GM18858 (cell line): ENCODE measurements around the gene PHYHD1.

Experiments
- ATAC-seq: cut with Tn5 transposase; IDR thresholded peaks from one replicate; pipeline ENCODE4 v1.9.1; 2021; ENCODE audit not compliant: unreplicated experiment

Gene PHYHD1

GRCh38 chr9:128901379-128901778 is 19.4 kb upstream of the PHYHD1 start:
- no peak for ATAC-seq

GRCh38 chr9:128901822-128902221 is 19.0 kb upstream of the PHYHD1 start:
- no peak for ATAC-seq

- ATAC-seq: no peak
Measured at GRCh38 chr9:128902351-128903078, 18.3 kb upstream of the PHYHD1 start.

GRCh38 chr9:128903079-128903461 is 17.7 kb upstream of the PHYHD1 start:
- no peak for ATAC-seq

DNA sequence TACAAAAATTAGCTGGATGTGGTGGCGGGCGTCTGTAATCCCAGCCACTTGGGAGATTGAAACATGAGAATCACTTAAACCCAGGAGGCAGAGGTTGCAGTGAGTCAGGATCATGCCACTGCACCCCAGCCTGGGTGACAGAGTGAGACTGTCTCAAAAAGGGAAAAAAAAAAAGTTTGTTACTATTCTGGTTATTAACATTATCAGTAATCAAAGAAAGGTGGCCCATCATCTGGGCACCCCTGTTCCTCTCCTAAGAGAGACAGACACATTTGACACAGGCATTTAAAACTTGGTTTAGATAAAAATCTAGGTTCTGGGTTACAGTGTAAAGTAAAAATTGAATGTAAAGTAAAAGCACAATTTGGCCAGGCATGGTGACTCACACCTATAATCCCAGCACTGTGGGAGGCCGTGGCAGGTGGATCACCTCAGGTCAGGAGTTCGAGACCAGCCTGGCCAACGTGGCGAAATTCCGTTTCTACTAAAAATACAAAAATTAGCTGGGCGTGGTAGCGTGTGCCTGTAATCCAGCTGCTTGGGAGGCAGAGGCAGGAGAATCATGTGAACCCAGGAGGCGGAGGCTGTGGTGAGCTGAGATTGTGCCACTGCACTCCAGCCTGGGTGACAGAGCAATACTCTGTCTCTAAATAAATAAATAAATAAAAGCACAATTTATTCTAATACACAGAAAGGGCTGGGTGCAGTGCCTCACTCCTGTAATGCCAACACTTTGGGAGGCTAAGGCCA is 16.7 kb upstream of the PHYHD1 start:
- no peak for ATAC-seq

DNA sequence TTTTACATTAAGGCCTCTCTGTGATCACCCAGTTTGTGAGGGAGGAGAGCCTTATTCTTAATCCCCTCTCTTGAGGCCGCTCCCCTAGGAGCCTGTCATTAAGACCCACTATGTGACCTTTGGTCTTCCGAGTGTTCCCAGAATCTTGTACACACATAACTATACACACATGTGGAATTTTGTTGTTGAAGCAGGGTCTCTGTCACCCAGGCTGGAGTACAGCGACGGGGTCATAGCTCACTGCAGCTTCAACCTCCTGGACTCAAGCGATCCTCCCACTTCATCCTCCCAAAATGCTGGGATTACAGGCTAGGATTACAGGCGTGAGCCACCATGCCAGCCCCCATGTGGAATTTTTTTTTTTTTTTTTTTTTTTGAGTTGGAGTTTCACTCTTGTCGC is 14.8 kb upstream of the PHYHD1 start:
- no peak for ATAC-seq

DNA sequence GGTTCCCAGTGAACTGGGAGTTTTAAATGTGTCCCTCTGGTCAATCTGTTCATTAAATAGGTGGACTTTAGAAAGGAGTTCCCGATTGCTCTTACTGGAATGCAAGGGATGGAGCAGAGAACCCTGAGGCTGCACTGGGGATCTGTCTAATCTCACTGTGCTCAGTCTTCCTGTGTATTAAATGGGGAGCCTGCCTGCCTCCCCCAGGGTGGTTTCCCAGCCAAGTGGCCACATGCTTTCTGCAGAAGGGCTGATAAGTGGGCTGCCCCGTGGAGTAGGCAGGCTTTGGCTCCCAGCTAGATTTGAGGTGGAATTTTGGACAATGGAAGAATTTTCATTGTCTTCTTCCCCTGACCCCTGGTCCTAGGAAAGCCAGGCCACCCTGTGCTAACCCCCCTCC is 14.0 kb upstream of the PHYHD1 start:
- no peak for ATAC-seq

GRCh38 chr9:128908372-128908771 is 12.4 kb upstream of the PHYHD1 start:
- ATAC-seq: no peak

DNA sequence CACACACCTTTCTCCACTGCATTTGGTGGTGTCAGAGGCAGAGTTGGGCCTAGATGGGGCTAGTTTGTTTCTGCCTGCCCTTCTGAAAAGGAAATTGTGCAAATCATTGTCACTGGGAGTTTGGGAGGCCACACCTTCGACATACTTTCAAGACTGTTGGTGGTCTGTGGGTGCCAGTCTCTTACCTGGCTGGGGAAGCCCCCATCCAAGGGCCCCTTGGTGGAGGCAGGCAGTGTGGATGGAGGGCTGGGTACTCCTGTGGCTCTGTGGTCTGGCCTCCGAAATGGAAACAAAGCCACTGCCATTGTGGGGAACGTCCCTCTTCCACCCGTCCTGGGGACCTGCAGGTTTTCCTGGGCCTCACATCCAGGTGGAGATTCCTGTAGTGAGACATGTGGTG is 10.9 kb upstream of the PHYHD1 start:
- no peak for ATAC-seq

DNA sequence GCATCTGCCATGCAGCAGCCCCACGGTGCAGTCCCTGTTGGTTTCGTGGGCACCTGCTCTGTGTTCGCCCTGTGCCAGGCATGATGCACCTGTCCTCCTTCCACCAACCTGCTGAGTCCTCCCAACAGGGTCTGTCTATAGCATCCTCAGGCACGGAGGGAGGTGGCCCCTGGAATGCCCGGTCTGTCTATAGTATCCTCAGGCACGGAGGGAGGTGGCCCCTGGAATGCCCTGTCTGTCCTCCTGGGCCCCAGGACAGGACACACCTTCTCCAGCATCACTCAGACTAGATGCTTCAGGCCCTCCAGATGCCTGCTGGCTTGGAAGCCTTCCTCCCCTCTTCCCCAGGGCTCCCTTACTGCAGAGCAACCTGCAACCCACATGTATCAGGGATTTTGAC is 9.9 kb upstream of the PHYHD1 start:
- no peak for ATAC-seq

DNA sequence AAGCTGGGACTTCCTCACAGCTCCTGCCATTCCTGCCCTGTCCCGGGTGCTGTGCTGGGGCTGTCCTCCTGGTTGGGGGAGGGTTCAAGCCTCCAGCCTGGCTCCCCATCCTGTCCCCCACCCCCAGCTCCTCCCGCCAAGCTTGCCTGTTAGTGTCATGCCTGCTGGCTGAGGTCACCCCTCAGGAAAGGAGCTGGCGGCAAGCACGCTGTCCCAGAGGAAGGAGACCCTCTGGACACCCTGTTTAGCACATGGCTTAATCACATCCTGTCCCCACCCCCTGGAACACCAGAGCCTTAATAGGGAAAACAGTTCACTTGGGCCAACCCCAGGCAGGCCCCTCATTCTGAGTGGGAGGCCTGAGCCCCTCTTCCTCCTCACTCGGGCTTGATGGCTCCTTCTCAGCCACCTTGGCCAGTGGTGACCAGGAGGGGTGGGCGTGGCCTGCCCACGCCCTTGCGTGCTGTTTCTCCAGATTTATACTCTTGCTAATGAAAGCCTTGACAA is 9.2 kb upstream of the PHYHD1 start:
- ATAC-seq: no peak

DNA sequence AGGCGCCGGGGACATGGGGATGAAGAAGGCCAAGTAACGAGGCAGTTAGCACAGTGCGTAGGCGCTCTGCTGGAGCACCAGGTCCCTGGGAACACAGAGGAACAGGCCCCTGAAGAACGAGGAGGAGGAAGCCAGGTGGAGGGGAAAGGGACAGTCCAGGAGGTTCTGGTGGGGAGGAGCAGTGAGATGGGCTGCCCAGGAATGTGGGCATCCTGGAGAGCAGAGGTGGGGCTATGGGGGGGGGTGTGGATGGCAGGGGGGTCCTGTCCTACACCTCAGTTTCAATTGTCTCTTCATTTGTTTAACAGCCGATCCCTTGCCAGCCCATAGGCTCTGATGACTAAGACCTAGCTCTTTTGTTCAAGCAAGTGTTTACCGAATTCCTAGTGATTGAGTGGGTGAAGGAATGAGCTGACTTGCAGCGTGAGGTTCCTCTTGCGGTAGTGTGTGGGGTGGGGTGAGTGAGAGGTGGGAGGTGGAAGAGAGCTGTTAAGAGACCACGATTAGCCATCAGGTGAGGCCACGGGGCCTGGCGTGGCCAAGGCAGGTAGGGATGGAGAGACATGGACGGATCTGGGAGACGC is 8.4 kb upstream of the PHYHD1 start:
- no peak for ATAC-seq

DNA sequence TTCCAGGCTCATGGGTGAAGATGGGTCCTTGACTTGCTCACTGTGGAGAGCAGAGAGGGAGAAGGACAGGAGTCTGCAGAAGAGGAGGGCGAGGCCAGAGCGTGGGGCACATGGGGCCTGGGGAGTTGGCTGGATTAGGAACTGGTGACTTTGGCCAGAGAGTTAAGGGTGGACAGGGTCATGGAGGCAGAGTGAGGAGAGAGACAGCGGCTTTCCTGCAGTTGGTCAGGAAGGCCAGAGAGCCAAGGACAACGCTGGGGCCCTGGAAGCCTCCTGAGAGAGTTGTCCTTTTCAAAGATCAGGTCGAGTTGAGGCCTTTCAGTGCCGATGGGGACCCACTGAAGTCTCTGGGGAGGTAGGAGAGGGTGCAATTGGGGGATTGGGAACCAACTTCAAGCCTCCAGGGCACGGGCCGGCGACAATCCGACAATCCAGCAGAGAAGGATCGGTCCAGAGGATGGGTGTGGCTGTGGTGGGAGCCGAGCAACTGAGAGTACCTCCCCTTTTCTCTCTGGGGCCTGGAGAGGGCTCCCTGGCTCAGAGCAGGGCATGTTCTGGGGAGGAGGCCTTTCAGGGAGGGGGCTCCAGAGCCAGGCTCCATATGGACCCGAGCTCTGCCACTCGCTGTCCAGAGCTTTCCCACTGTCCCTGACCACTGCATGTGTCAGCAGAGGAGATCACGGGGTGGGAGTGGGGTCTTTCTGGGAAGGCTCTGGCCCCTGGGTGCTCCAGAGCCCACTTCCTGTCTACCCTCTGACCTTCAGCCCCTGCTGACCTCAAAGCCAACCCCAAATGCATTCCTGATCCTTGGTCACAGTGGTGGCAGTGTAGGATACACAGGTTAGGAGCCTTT is 7.5 kb upstream of the PHYHD1 start:
- no peak for ATAC-seq

DNA sequence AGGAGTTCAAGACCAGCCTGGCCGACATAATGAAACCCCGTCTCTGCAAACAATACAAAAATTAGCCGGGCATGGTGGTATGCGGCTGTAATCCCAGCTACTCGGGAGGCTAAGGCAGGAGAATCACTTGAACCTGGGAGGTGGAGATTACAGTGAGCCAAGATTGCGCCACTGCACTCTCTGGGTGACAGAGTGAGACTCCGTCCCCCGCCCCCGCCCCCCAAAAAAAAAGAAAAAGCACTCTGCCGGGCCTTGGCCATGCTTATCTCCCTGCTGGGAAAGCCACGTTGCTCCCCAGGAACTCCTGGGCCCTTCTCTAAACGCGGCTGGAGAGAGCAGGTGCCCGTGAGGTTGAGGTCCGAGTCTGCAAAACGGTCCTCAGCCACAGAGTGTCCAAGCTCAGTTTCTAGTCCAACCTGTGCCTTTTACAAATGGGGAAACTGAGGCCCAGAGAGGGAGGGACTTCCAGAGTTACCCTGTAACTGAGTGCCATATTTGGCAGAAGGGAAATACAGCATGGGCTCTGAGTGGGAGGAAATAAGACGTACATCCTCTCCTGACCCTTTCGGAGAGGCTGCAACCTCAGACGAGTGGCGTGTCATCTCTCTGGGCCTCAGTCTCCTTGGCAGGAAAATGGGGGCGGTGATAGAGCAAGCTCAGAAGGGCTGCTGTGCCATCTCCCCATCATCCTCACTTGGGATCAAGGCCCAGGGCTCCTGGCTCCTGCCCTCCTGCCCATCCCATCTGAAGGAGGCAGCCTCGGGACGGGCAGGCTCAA is 6.6 kb upstream of the PHYHD1 start:
- ATAC-seq: no peak

DNA sequence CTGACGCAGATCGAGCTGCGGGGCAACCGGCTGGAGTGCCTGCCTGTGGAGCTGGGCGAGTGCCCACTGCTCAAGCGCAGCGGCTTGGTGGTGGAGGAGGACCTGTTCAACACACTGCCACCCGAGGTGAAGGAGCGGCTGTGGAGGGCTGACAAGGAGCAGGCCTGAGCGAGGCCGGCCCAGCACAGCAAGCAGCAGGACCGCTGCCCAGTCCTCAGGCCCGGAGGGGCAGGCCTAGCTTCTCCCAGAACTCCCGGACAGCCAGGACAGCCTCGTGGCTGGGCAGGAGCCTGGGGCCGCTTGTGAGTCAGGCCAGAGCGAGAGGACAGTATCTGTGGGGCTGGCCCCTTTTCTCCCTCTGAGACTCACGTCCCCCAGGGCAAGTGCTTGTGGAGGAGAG is 4.6 kb upstream of the PHYHD1 start:
- ATAC-seq: no peak

DNA sequence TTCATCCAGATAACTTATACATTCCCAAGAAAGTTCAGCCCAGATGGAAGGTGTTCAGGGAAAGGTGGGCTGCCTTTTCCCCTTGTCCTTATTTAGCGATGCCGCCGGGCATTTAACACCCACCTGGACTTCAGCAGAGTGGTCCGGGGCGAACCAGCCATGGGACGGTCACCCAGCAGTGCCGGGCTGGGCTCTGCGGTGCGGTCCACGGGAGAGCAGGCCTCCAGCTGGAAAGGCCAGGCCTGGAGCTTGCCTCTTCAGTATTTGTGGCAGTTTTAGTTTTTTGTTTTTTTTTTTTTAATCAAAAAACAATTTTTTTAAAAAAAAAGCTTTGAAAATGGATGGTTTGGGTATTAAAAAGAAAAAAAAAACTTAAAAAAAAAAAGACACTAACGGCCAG is 4.0 kb upstream of the PHYHD1 start:
- no peak for ATAC-seq

DNA sequence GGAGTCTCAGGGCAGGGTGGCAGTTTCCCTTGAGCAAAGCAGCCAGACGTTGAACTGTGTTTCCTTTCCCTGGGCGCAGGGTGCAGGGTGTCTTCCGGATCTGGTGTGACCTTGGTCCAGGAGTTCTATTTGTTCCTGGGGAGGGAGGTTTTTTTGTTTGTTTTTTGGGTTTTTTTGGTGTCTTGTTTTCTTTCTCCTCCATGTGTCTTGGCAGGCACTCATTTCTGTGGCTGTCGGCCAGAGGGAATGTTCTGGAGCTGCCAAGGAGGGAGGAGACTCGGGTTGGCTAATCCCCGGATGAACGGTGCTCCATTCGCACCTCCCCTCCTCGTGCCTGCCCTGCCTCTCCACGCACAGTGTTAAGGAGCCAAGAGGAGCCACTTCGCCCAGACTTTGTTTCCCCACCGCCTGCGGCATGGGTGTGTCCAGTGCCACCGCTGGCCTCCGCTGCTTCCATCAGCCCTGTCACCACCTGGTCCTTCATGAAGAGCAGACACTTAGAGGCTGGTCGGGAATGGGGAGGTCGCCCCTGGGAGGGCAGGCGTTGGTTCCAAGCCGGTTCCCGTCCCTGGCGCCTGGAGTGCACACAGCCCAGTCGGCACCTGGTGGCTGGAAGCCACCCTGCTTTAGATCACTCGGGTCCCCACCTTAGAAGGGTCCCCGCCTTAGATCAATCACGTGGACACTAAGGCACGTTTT is 3.5 kb upstream of the PHYHD1 start:
- ATAC-seq: no peak

DNA sequence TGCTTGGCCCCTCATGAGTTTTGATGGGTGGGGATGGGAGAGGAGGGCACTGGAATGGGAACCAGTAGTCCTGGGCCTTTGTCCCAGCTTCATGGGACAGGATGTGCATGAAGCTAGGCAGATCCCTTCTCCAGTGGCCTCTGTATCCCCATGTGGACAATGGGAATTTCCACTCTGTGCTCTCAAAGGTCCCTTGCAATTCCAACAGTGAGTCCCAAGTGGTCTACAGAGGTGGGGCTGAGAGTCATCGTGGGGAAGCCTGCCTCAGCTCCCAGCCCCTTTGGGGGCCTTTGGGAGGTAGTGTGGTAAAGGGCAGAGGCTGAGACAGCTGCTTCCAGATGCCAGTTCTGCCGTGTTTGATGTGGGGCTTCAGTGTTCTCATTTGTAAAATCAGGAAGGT is 1.9 kb upstream of the PHYHD1 start:
- no peak for ATAC-seq

DNA sequence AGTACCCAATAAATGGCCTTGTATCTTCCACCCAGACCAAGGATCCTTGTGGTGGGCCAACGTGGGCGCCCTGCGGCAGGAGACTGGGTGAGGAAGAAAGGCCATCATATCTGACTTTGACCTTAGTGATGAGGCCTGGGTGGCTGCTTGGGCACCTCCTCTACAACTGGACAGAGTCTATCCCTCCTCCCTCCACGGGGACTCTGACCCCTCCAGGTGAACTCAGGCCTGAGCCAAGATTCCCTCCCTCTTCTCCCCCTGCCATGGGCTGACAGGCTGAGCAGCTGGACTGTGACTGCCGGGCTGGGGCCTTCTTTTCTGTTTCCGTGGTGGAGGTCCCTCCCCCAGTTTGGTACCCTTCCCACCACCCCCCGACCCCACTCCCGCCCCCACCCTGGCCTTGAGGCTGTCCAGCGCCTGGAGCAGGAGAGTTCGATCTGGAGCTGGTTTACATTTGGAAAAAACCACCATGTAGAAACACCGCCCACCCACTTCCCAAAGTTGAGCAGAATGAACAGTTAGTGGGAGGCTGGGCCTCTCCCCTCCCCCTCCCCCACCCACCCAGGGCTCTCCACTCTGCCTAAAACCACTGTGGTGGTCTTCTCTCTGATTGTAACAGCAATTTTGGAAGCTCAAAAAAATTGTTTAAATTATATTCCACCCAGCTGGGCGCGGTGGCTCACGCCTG is 1.2 kb upstream of the PHYHD1 start:
- no peak for ATAC-seq
